HG03039 (cell line): ENCODE results near the gene MAP4K5.

ENCODE experiments used
- ATAC-seq: cut with Tn5 transposase; IDR thresholded peaks from one replicate; pipeline ENCODE4 v1.9.1; 2021; ENCODE audit warnings: mild to moderate bottlenecking, moderate library complexity; ENCODE audit not compliant: unreplicated experiment

Gene MAP4K5

GRCh38 chr14:50373959-50374358 is 158.4 kb downstream of the MAP4K5 start:
- ATAC-seq, result no peak

- no peak for ATAC-seq
These were observed 160.8 kb downstream of the MAP4K5 start for GRCh38 chr14:50371546-50371945.
